T-helper 1 cell treated with Interleukin-12 subunit alpha and Interleukin-12 subunit beta and Interleukin-4 antibody, amounts not matched to agents 30 μg/mL and 1 μg/mL, for 36 hours (primary cell): ENCODE measurements around the gene MBD3L3.
"Not testable (repeated sequence)": the region's sequence is repeated elsewhere in the genome, so short reads cannot be mapped to it uniquely, and the experiment has no call there.

Experiments
- H3K27ac Mint-ChIP-seq: one replicate; pipeline ENCODE4 v1.8.0; 2021; ENCODE audit warnings: mild to moderate bottlenecking, mixed read lengths
- H3K27me3 Mint-ChIP-seq: one replicate; pipeline ENCODE4 v1.8.0; 2021; ENCODE audit warnings: low read depth, mixed read lengths
- H3K36me3 Mint-ChIP-seq: one replicate; pipeline ENCODE4 v1.8.0; 2021; ENCODE audit warnings: low read depth, mixed read lengths
- H3K4me1 Mint-ChIP-seq: one replicate; pipeline ENCODE4 v1.8.0; 2021; ENCODE audit warnings: low read depth, mixed read lengths
- H3K4me3 Mint-ChIP-seq: one replicate; pipeline ENCODE4 v1.8.0; 2021; ENCODE audit warnings: mild to moderate bottlenecking, moderate library complexity, mixed read lengths
- H3K9me3 Mint-ChIP-seq: one replicate; pipeline ENCODE4 v1.8.0; 2021; ENCODE audit warnings: mixed read lengths

The MBD3L3 gene

DNA sequence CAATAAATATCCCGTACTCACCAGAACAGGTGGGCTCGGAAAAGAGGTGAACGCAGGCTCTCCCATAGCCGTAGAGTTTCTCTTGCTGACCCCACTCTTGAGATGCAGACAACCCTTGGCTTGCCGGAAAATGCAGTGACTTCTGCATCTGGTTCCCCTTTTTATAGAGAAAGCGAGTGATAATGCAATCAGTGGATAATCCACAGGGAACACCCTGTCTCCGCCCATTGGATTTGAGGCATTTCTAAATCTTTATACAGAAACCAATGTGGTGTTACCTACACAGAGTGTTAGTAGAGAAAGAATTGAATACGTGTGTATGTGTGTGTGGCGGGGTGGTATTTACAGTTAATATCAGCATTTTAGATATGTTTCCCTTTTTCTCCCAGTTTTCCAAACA is 18.4 kb downstream of the MBD3L3 start, which contains the start of gene MBD3L4:
Gene MBD3L4, minus strand, starts transcription at position 101 of the 400 bp plus-strand sequence. Its CDS starts 35 bp downstream, at position 66.
- H3K36me3 Mint-ChIP-seq, H3K4me1 Mint-ChIP-seq, H3K27ac Mint-ChIP-seq, H3K4me3 Mint-ChIP-seq, H3K9me3 Mint-ChIP-seq, H3K27me3 Mint-ChIP-seq: not testable (repeated sequence)

GRCh38 chr19:7030278-7030677 is 28.2 kb downstream of the MBD3L3 start, which contains the start of gene MBD3L5:
Gene MBD3L5 (plus strand): TSS chr19:7030578. CDS start chr19:7030612, 34 bp downstream.
- H3K4me3 Mint-ChIP-seq, H3K27ac Mint-ChIP-seq, H3K36me3 Mint-ChIP-seq, H3K27me3 Mint-ChIP-seq, H3K9me3 Mint-ChIP-seq, H3K4me1 Mint-ChIP-seq: not testable (repeated sequence)

- H3K36me3 Mint-ChIP-seq, H3K27ac Mint-ChIP-seq, H3K27me3 Mint-ChIP-seq, H3K4me1 Mint-ChIP-seq, H3K4me3 Mint-ChIP-seq, H3K9me3 Mint-ChIP-seq: not testable (repeated sequence)
Measured at GRCh38 chr19:7028790-7029189, 29.7 kb downstream of the MBD3L3 start.

DNA sequence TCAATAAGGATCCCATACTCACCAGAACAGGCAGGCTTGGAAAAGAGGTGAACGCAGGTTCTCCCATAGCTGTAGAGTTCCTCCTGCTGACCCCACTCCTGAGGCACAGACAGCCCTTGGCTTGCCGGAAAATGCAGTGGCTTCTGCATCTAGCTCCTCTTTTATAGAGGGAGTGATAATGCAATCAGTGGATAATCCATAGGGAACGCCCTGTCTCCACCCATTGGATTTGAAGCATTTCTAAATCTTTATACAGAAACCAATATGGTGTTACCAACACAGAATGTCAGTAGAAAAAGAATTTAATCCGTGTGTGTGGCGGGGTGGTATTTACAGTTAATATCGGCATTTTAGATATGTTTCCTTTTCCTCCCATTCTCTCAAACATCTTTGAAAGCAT is 37.1 kb downstream of the MBD3L3 start, which contains the start of gene MBD3L2B:
Gene MBD3L2B, minus strand, starts transcription at position 101 of the 400 bp plus-strand sequence. Its CDS starts 34 bp downstream, at position 67.
- not testable (repeated sequence) for H3K36me3 Mint-ChIP-seq, H3K4me1 Mint-ChIP-seq, H3K27me3 Mint-ChIP-seq, H3K27ac Mint-ChIP-seq, H3K4me3 Mint-ChIP-seq, H3K9me3 Mint-ChIP-seq

DNA sequence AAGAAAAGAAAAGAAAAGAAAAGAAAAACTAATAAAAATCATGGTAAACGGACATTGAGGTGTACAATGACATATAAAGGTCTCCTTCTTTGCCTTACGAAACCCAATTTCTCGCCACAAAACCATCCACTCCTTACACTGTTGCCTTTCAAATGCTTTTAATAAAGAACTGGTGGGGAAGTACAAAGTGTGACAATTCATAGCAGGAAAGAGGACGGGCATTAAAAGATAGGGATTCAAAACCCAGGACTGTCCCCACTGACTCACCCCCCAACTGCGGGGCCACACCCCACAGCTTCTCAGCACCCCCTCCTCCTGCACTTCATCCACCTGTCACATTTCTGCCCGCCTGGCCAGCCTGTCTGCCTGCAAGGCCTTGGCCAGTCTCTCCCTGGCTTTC is 39.6 kb downstream of the MBD3L3 start:
- Mint-ChIP-seq H3K4me1 (peaks cover under 1% of the 10 kb centered on the region), H3K27me3 (no peaks in the 10 kb centered on the region), H3K36me3 (no peaks in the 10 kb centered on the region), H3K9me3 (no peaks in the 10 kb centered on the region), H3K4me3 (no peak overlapping the region), H3K27ac (no peak overlapping the region)

- Mint-ChIP-seq H3K9me3 (peaks cover 7% of the 10 kb centered on the region), H3K27ac (peak overlapping the region; percentile 53), H3K4me1 (peaks cover 25% of the 10 kb centered on the region), H3K36me3 (peaks cover 4% of the 10 kb centered on the region), H3K27me3 (no peaks in the 10 kb centered on the region), H3K4me3 (no peak overlapping the region)
Measured at GRCh38 chr19:7013678-7014077, 44.8 kb downstream of the MBD3L3 start.

- Mint-ChIP-seq H3K4me1 (peaks cover 27% of the 10 kb centered on the region), H3K9me3 (peaks cover 7% of the 10 kb centered on the region), H3K4me3 (no peak overlapping the region), H3K27me3 (no peaks in the 10 kb centered on the region), H3K36me3 (peaks cover 4% of the 10 kb centered on the region), H3K27ac (peak overlapping the region; percentile 55)
Measured at GRCh38 chr19:7010722-7011593, 47.5 kb downstream of the MBD3L3 start.

- no peak overlapping the region for H3K4me3 Mint-ChIP-seq
- H3K27me3 Mint-ChIP-seq = no peaks in the 10 kb centered on the region
- H3K9me3 Mint-ChIP-seq = peaks cover 7% of the 10 kb centered on the region
- no peak overlapping the region for H3K27ac Mint-ChIP-seq
- H3K36me3 Mint-ChIP-seq = peaks cover 4% of the 10 kb centered on the region
- H3K4me1 Mint-ChIP-seq = peaks cover 25% of the 10 kb centered on the region
Measured at GRCh38 chr19:7007859-7008258, 50.6 kb downstream of the MBD3L3 start.
